Neural progenitor cell (in vitro differentiated cells): ENCODE results near the gene FGD4. TPM values are rescaled to one million over a fixed set of nuclear protein-coding genes. Genes with fewer than 3 reads are reported as not detected.

Experiments used
- DNase-seq: peaks from one replicate; pipeline ENCODE4 v3.0.0-alpha.2; 2016; ENCODE audit warnings: low spot score
- H2AFZ ChIP-seq: fragments of 200-600 bp; sonication (generic); replicated peaks from 2 replicates; pipeline ENCODE4 v1.6.1; 2016; ENCODE audit warnings: antibody characterized with exemption
- H3F3A ChIP-seq: fragments of 200-600 bp; sonication (generic); 2 replicates; pipeline ENCODE4 v1.6.1; 2016; ENCODE audit warnings: antibody characterized with exemption, low read depth
- H3K27ac ChIP-seq: fragments of 200-600 bp; sonication (generic); 2 replicates; pipeline ENCODE4 v1.5.1; 2016; ENCODE audit warnings: mild to moderate bottlenecking
- H3K27me3 ChIP-seq: fragments of 200-600 bp; sonication (generic); 2 replicates; pipeline ENCODE4 v1.6.1; 2016; ENCODE audit warnings: mild to moderate bottlenecking, moderate library complexity
- H3K36me3 ChIP-seq: fragments of 200-600 bp; sonication (generic); 2 replicates; pipeline ENCODE4 v1.5.1; 2016
- H3K4me1 ChIP-seq: fragments of 200-600 bp; sonication (generic); 2 replicates; pipeline ENCODE4 v1.6.1; 2016; ENCODE audit warnings: mixed run types
- H3K4me2 ChIP-seq: fragments of 200-600 bp; sonication (generic); 2 replicates; pipeline ENCODE4 v1.6.1; 2016
- H3K4me3 ChIP-seq: fragments of 200-600 bp; sonication (generic); 2 replicates; pipeline ENCODE4 v1.5.1; 2016
- H3K79me2 ChIP-seq: fragments of 200-600 bp; sonication (generic); 2 replicates; pipeline ENCODE4 v1.6.1; 2016; ENCODE audit warnings: low read depth
- H3K9ac ChIP-seq: fragments of 200-600 bp; sonication (generic); 2 replicates; pipeline ENCODE4 v1.6.1; 2016
- H3K9me3 ChIP-seq: fragments of 200-600 bp; sonication (generic); 2 replicates; pipeline ENCODE4 v1.5.1; 2016; ENCODE audit warnings: low read depth
- H4K20me1 ChIP-seq: fragments of 200-600 bp; sonication (generic); 2 replicates; pipeline ENCODE4 v1.6.1; 2016; ENCODE audit warnings: low read depth
- H3K27ac Mint-ChIP-seq: 3 replicates; pipeline ENCODE4 v1.8.0; 2021; ENCODE audit warnings: mixed read lengths
- H3K27me3 Mint-ChIP-seq: 2 replicates; pipeline ENCODE4 v1.8.0; 2022; ENCODE audit warnings: low read depth, mild to moderate bottlenecking, inconsistent platforms, moderate library complexity, mixed read lengths; ENCODE audit not compliant: insufficient read depth
- H3K36me3 Mint-ChIP-seq: 3 replicates; pipeline ENCODE4 v1.8.0; 2021; ENCODE audit warnings: mixed read lengths
- H3K4me1 Mint-ChIP-seq: 3 replicates; pipeline ENCODE4 v1.8.0; 2021; ENCODE audit warnings: mixed read lengths
- H3K4me3 Mint-ChIP-seq: 3 replicates; pipeline ENCODE4 v1.8.0; 2021; ENCODE audit warnings: mild to moderate bottlenecking, moderate library complexity, mixed read lengths
- H3K9me3 Mint-ChIP-seq: 3 replicates; pipeline ENCODE4 v1.8.0; 2020; ENCODE audit warnings: mixed read lengths
- CTCF ChIP-seq: fragments of 200-600 bp; sonication (generic); IDR thresholded peaks from 2 replicates; pipeline ENCODE4 v1.5.1; 2017; ENCODE audit warnings: antibody characterized with exemption, mild to moderate bottlenecking
- EZH2 ChIP-seq: fragments of 200-600 bp; sonication (generic); IDR thresholded peaks from 2 replicates; pipeline ENCODE4 v1.6.1; 2017; ENCODE audit warnings: antibody characterized with exemption, mild to moderate bottlenecking, moderate library complexity
- EZH2phosphoT487 ChIP-seq: fragments of 200-600 bp; sonication (generic); IDR thresholded peaks from 2 replicates; pipeline ENCODE4 v1.6.1; 2017; ENCODE audit warnings: antibody characterized with exemption
- total RNA-seq: library from RNA; depleted of rRNA; stranded (reverse); fragments of >200 nt; gene quantifications from 2 replicates; pipeline ENCODE4 v1.2.3, GENCODE V29; 2015; ENCODE audit warnings: low replicate concordance

FGD4 gene
- total RNA-seq, 1 donor from 2014 or later, result 41.4 TPM

DNA sequence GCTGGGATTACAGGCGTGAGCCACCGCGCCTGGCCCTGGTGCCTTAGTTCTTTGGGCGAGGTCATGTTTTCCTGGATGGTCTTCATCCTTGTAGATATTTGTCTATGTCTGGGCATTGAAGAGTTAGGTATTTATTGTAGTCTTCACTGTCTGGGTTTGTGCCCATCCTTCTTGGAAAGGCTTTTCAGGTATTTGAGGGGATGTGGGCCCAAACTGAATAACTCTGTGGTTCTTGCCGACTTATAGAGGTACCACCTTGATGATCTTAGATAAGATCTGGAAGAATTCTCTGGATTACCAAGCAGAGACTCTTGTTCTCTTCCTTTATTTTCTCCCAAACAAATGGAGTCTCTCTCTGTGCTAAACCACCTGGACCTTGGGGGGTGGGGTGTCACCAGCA, 18.9 kb downstream of the FGD4 start:
- H2AFZ ChIP-seq, result no peak overlapping the region
- Mint-ChIP-seq H3K27ac (no peak overlapping the region), H3K4me3 (no peak overlapping the region), H3K4me1 (peaks cover 9% of the 10 kb centered on the region), H3K36me3 (no peaks in the 10 kb centered on the region), H3K27me3 (no peaks in the 10 kb centered on the region), H3K9me3 (peaks cover 2% of the 10 kb centered on the region)
- H3K4me3 ChIP-seq, result no peak overlapping the region
- no peaks in the 10 kb centered on the region for H3K9me3 ChIP-seq
- H3K79me2 ChIP-seq, result peaks cover 97% of the 10 kb centered on the region
- no peaks in the 10 kb centered on the region for H3K36me3 ChIP-seq
- no peaks in the 10 kb centered on the region for H3K27me3 ChIP-seq
- H3K9ac ChIP-seq, result no peak overlapping the region
- H3F3A ChIP-seq, result peaks cover 4% of the 10 kb centered on the region
- H3K27ac ChIP-seq, result no peak overlapping the region
- peaks cover 21% of the 10 kb centered on the region for H3K4me1 ChIP-seq
- TF ChIP-seq CTCF (no peak), EZH2phosphoT487 (no peak), EZH2 (no peak)
- no peak overlapping the region for H3K4me2 ChIP-seq
- DNase-seq, result no peak
- no peaks in the 10 kb centered on the region for H4K20me1 ChIP-seq

- Histone ChIP-seq H3K4me1 (peaks cover 21% of the 10 kb centered on the region), H3K9me3 (no peaks in the 10 kb centered on the region), H4K20me1 (no peaks in the 10 kb centered on the region), H3K36me3 (no peaks in the 10 kb centered on the region), H3K79me2 (peaks cover 97% of the 10 kb centered on the region), H3K4me2 (no peak overlapping the region), H3K4me3 (no peak overlapping the region), H3K27ac (peak overlapping the region; percentile 22), H3K9ac (no peak overlapping the region), H3K27me3 (no peaks in the 10 kb centered on the region), H3F3A (peaks cover 4% of the 10 kb centered on the region), H2AFZ (no peak overlapping the region)
- TF ChIP-seq CTCF, result no peak
- TF ChIP-seq EZH2phosphoT487, result no peak
- no peak for TF ChIP-seq EZH2
- H3K36me3 Mint-ChIP-seq, result no peaks in the 10 kb centered on the region
- peaks cover 9% of the 10 kb centered on the region for H3K4me1 Mint-ChIP-seq
- H3K27me3 Mint-ChIP-seq, result no peaks in the 10 kb centered on the region
- peaks cover 3% of the 10 kb centered on the region for H3K9me3 Mint-ChIP-seq
- no peak overlapping the region for H3K4me3 Mint-ChIP-seq
- DNase-seq, result peak; percentile 11
- no peak overlapping the region for H3K27ac Mint-ChIP-seq
These were observed 19.7 kb downstream of the FGD4 start for GRCh38 chr12:32418903-32419519.

DNA sequence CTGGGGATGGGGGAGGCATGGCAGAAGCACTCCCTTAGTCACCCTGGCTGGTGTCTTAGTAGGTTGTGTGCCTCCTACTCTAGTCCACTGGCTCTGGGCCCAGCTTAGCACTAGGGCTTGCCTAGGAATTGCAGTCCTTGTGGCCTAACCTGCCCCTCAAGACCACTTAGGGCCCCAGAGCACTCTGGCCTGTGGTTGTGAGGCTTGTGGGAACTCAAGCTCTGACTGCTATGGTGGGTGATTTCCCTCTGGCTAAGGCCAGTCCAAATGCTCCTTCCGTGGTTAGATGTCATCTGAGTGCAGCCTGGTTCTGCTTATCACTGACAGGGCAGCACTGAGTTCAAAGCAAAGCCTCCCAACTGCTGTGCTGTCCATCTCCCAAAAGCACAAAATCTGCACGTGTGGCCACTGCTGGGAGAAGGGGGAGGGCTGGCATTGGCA, 20.2 kb downstream of the FGD4 start:
- H3K9ac ChIP-seq, result no peak overlapping the region
- H3K4me1 ChIP-seq, result peaks cover 21% of the 10 kb centered on the region
- H2AFZ ChIP-seq, result no peak overlapping the region
- Mint-ChIP-seq H3K9me3 (peaks cover 6% of the 10 kb centered on the region), H3K27me3 (no peaks in the 10 kb centered on the region), H3K4me1 (peaks cover 9% of the 10 kb centered on the region), H3K36me3 (no peaks in the 10 kb centered on the region), H3K27ac (no peak overlapping the region), H3K4me3 (no peak overlapping the region)
- H3K79me2 ChIP-seq, result peaks cover 97% of the 10 kb centered on the region
- TF ChIP-seq CTCF (no peak), EZH2 (no peak), EZH2phosphoT487 (no peak)
- H3F3A ChIP-seq, result peaks cover 4% of the 10 kb centered on the region
- no peak overlapping the region for H3K4me2 ChIP-seq
- H3K9me3 ChIP-seq, result no peaks in the 10 kb centered on the region
- peak overlapping the region; percentile 22 for H3K27ac ChIP-seq
- H3K4me3 ChIP-seq, result no peak overlapping the region
- H3K27me3 ChIP-seq, result no peaks in the 10 kb centered on the region
- no peak for DNase-seq
- H4K20me1 ChIP-seq, result no peaks in the 10 kb centered on the region
- H3K36me3 ChIP-seq, result no peaks in the 10 kb centered on the region
